Measurements from ENCODE around the gene NLRC5.
"Not testable (repeated sequence)": the region's sequence is repeated elsewhere in the genome, so short reads cannot be mapped to it uniquely, and the experiment has no call there.

NLRC5 gene

GRCh38 chr16:57067347-57067746, 78.0 kb downstream of the NLRC5 start:
- no peak for TF ChIP-seq CTCF (conservative IDR thresholded peaks at IDR 0.05)
- H3K27ac ChIP-seq: no peak overlapping the region

DNA sequence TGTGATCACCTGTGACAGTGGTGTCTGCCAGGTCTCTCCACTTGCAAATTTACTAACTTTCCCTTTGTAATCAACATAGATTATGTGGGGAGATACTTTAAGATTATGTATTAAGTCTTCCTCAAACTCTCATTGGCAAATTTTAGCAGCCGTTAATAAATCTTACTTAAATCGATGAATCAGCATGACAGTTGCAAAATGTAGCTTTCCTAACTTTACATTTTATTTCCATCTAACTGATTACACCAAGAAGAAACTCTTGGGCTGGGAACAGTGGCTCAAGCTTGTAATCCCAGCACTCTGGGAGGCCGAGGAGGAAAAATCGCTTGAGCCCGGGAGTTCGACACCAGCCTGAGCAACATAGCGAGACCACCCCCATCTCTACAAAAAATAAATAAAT, 79.7 kb downstream of the NLRC5 start:
- H3K27ac ChIP-seq: no peak overlapping the region
- TF ChIP-seq CTCF (conservative IDR thresholded peaks at IDR 0.05): no peak

DNA sequence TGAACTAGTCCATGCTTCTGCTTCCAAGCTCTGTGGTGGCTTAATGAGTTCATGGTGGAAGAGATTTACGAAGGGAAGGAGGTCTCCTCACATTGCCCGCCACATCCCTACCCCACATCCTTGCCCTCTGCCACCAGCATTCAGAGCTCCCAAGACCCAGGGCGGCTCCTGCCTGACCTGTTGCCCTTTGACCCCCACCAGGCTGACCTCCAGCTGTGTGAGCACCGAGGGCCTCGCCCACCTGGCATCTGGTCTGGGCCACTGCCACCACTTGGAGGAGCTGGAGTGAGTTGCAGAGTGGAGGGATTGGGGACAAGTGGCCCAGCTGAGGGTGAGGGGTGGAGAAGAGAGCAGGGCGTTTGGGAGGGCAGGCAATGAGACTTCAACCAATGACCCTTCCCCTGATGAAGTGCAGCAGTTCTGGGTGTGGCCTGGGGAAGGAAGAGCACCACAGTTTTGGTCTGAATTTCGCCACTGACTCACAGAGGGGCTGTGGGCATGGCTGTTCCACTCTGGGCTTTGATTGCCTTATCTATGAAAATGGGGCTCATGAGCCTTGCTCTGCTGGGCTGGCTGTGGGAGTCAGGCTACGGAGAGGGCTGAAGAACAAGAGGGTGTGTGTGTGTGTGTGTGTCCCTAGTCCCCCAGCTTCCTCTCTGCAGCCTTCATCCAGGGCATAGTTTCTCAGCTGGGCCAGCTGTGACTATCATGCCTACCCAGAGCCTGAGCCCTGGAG, 80.4 kb downstream of the NLRC5 start:
- no peak for TF ChIP-seq CTCF (conservative IDR thresholded peaks at IDR 0.05)

GRCh38 chr16:57070424-57070823, 81.1 kb downstream of the NLRC5 start:
- no peak overlapping the region for H3K27ac ChIP-seq
- no peak for TF ChIP-seq CTCF (conservative IDR thresholded peaks at IDR 0.05)

More for the DNA sequence above, 80.4 kb downstream of the NLRC5 start:
- H3K27ac ChIP-seq: no peak overlapping the region

DNA sequence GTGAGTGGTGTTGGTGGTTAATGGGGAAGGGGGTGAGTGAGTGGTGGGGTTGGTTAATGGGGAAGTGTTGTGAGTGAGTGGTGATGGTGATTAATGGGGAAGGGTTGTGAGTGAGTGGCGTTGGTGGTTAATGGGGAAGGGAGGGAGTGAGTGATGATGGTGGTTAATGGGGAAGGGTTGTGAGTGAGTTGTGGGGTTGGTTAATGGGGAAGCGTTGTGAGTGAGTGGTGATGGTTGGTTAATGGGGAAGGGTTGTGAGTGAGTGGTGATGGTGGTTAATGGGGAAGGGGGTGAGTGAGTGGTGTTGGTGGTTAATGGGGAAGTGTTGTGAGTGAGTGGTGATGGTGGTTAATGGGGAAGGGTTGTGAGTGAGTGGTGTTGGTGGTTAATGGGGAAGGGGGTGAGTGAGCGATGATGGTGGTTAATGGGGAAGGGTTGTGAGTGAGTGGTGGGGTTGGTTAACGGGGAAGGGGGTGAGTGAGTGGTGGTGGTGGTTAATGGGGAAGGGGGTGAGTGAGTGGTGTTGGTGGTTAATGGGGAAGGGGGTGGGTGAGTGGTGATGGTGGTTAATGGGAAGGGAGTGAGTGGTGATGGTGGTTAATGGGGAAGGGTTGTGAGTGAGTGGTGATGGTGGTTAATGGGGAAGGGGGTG, 81.8 kb downstream of the NLRC5 start:
- H3K27ac ChIP-seq: not testable (repeated sequence)

DNA sequence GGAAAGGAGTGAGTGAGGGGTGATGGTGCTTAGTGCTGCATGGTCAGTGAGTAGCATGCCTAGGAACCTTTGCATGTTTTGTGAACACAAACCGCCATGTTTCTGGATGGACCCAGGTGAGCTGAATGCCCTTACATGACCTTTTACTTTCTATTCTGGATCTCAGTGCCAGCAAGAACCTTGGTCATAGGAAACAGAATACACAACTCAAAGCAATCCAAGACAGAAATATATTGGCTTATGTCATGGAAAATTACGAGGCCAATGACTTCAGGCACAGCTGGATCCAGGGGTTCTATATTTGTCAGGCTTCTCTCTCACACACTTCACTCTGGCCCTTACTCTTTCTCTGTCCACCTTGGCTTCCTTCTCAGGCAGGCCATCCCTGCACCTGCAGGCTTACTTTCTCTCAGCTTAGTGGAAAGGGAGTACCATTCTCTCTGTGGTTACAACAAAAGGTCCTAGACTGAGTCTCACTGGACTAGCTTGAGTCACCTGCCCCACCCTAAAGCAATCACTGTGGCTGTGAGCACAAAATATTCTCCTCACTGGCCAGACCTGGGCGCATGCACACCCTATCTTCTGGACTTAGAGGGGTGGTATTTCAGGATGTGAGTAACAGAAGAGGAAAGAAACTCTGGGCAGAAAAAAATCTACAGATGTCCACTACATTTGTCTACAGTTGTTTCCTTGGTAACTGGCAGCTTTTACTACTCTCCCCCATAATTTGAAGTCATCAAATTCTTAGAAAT, 82.7 kb downstream of the NLRC5 start:
- no peak overlapping the region for H3K27ac ChIP-seq
- no peak for TF ChIP-seq CTCF (conservative IDR thresholded peaks at IDR 0.05)

DNA sequence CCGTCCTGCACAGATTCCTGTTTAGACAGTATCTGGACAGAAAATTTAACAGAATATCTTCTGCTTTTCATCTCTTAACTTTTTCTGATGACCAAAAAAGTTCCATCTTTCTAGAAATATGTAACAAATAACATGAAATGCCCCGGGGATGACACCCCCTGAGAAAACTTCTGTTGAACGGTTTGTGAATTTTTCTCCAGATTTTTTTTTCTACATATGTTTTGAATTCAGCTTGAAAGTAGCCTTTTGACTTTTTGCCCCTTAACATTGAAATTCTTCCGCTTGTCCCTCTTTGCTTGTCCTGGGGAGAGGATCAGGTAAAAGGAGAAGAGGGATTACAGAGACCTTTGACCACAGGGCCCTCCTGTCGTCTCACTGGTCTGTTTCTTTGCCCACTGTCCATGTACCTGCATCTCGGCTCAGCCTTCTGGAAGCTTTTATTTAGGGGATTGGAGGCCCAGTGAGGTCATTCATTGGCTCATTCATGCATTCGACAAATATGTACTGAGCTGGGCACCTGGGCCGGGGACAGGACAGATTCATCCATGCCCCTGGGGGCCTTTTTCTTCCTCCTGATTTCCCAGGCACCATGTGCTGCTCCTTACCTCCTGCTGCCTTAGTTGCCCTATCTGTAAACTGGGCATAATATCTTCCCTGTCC, 83.4 kb downstream of the NLRC5 start:
- no peak for TF ChIP-seq CTCF (conservative IDR thresholded peaks at IDR 0.05)
- H3K27ac ChIP-seq: no peak overlapping the region
